GM10248 (cell line): Measurements from ENCODE around the gene CNIH3.

Experiments
- CTCF ChIA-PET: fragments of 300-600 bp; sonication (Branson Sonifier 250); formaldehyde crosslinking; extraction: SDS; loops from one replicate; lab custom pipeline; 2021; ENCODE audit warnings: antibody characterized with exemption; lab: Yijun Ruan, JAX
- POLR2A ChIA-PET: fragments of 350-650 bp; sonication (Branson Sonifier 250); formaldehyde crosslinking; extraction: SDS; loops from one replicate; lab custom pipeline; 2020; ENCODE audit warnings: antibody characterized with exemption; lab: Yijun Ruan, JAX
- DNase-seq: peaks from one replicate; pipeline ENCODE4 v3.0.0; 2012; ENCODE audit errors: extremely low spot score
- TF ChIP-seq, protein P1 (sequence below): IDR thresholded peaks from 2 replicates; pipeline ENCODE4 v1.5.1; 2012; ENCODE audit warnings: mild to moderate bottlenecking, low read depth; ENCODE audit errors: extremely low read depth, missing control alignments, control extremely low read depth

CNIH3 gene

DNA sequence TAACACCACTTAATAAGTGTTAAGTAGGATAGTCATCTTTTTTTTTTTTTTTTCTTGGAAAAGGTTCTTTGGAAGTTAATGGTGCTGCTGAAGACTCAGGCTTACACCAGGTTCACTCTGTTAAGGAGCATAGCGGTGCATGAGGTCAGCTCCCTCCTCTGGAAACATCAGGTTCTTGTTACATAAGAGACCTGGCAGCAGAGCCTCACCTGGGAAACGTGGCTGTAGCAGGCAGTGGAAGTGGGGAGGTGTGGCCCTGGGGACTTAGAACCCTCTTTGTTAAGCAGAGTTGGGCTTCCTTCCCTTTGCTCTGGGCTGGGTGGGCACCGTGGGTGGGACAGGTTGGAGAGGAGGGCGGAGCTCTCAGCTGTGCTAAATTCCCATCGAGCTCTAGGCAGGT is 104.1 kb downstream of the CNIH3 start:
- ChIA-PET CTCF (interaction anchor here (0.6 to 1.2 kb wide), 5 partner anchors 8 to 208 kb away, joined by 3 to 4 read pairs (median 4); no protein-coding TSS in a partner anchor), POLR2A (no interaction called here)
- no peak for DNase-seq
- TF ChIP-seq, protein P1, sequence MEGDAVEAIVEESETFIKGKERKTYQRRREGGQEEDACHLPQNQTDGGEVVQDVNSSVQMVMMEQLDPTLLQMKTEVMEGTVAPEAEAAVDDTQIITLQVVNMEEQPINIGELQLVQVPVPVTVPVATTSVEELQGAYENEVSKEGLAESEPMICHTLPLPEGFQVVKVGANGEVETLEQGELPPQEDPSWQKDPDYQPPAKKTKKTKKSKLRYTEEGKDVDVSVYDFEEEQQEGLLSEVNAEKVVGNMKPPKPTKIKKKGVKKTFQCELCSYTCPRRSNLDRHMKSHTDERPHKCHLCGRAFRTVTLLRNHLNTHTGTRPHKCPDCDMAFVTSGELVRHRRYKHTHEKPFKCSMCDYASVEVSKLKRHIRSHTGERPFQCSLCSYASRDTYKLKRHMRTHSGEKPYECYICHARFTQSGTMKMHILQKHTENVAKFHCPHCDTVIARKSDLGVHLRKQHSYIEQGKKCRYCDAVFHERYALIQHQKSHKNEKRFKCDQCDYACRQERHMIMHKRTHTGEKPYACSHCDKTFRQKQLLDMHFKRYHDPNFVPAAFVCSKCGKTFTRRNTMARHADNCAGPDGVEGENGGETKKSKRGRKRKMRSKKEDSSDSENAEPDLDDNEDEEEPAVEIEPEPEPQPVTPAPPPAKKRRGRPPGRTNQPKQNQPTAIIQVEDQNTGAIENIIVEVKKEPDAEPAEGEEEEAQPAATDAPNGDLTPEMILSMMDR = no peak

DNA sequence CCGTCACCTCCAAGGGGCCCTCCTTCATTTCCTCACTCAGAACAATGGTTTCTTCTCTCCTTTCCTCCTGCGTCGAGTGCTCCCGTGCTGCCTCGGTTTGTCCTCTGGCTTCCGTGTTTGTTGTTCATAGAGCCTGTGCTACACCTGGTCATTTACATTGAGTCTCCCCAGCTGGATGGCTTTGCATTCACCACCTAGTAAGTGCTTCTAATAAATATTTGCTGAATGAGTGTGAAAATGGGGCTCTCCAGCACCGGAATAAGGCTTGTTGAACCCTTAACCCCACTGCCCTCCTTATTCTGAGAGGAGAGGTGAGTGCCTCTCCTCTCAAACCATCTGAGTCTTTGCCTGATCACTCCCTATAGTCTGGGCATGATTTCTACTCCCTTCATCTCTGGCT is 104.9 kb downstream of the CNIH3 start:
- ChIA-PET CTCF (interaction anchor here (1.2 kb wide), 1 partner anchor 131 kb away, joined by 3 read pairs; no protein-coding TSS in a partner anchor), POLR2A (no interaction called here)

DNA sequence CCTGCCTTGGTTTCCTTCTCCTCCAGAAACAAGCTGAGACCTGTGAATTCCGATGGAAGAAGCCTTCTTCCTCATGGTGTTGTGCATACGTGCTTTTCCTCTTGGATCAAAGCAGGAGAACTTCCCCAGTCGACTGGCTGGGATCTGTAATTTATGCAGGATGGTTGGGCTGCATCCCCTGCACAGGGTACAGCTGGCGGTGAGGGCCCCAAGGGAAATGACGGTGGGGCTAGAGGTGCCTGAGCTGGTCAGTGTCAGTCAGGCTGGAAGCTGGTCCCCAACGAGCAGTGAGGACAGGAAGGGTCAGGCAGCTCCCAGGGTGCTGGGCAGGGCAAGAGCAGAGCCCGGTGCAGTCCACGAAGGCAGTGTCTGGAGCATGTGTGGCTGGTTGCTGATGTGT is 106.7 kb downstream of the CNIH3 start:
- CTCF ChIA-PET = interaction anchor here (1.1 to 1.8 kb wide), 3 partner anchors 9 to 200 kb away, joined by 3 to 5 read pairs (median 3); no protein-coding TSS in a partner anchor
- POLR2A ChIA-PET = no interaction called here
- DNase-seq = no peak
- TF ChIP-seq, protein P1 = no peak

More for the DNA sequence above, 104.9 kb downstream of the CNIH3 start:
- DNase-seq = no peak
- TF ChIP-seq, protein P1 = no peak

DNA sequence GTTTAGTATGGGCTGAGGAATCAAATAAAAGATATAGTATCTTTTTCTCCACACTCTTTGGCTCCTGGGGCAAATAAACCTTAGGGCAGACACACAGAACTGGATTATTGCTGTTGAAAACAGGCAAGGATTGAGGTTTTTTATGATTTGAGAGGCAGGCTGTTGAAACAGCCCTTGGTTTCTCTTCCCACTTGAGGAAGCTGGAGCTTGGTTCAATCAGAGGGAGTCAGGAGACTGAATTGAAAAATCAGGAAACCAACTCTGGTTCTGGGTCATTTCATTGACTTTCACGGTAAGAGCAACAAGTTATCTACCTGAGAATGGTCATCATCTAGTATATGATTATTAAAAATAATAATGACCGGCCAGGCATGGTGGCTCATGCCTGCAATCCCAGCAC is 108.4 kb downstream of the CNIH3 start:
- POLR2A ChIA-PET = no interaction called here
- no peak for DNase-seq
- TF ChIP-seq, protein P1 = no peak
- CTCF ChIA-PET = interaction anchor here (1.1 to 1.4 kb wide), 2 partner anchors 10 to 33 kb away, joined by 3 to 5 read pairs; no protein-coding TSS in a partner anchor

DNA sequence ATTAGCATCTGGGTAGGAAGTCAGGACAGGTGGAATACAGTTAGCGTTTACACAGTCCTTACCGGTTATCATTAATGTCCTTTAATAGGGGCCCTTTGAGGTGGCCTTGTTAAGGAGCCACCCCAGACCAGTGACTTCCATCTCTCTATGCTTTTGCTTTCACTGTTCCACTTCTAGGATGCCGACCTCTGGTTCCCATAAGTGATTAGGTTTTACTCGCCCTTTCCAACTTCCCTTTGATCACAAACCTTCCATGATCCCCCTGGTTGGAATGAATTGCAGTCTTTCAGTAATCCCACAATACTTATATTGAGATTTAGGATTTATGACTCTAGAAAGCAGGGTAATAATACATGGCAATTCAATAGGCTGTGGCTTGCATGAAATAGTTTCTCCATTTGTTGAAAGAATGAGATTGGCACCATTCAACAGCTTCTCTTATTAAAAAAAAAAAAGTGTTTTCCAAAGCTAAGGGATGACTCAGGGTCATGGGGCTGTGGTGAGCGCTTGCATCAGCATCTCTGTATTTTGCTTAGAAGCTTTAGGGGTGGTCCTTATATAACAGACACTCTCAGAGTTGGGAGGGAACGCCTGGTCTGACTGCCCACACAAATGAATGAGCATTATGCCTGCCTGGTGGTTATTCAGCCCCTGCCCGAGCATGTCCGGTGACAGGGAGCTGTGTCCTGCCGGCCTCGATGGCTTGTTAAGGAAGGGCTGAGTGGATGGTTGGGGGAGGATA is 110.5 kb downstream of the CNIH3 start:
- ChIA-PET POLR2A (no interaction called here), CTCF (interaction anchor here (1.3 kb wide), 1 partner anchor 125 kb away, joined by 4 read pairs; no protein-coding TSS in a partner anchor)
- TF ChIP-seq, protein P1 = no peak
- no peak for DNase-seq

DNA sequence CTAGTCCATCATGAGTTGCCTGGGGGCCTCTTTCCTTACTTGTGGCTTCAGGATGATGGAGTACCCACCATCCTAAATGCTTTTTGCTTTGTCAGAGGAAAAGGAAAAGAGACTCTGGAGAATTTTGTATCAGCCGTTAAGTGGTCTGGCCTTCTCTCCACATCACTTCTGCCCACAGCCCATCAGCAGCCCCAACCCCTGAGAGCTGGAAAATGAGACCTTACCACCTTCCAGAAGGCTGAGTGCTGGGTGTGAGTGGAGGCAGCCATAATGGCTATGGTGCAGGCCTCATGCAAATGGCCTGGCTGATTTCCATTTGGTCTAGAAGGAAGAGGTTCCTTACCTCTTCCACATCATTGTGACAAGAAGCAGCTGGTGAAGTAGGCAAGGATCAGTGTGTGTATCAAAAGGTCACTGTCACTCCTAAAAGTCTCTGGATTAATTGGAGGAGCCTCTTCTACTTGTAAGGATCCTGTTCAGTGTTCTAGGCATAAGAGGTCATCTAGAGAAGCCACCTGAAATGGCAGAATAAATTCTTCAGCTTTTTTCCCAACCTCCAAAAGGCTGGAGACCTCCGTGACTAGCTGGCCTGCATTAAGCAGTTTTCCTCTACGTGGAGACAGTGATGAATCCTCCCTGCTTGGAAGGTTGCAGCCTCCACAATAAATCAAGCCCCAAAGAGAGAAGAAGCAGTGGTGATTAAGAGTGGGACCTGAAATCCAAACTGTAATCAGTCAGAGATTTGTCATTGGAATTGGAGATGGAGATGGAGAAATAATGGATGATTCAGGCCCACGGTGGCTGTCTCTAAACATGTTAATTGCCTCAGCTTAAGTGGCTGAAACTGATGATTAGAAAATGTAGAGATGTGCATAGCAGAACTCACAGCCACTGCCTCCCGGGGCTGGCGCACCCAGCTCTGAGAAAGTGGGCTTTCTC is 111.5 kb downstream of the CNIH3 start:
- ChIA-PET POLR2A (no interaction called here), CTCF (interaction anchor here (1.0 to 1.5 kb wide), 4 partner anchors 8 to 124 kb away, joined by 3 to 4 read pairs (median 4); no protein-coding TSS in a partner anchor)
- TF ChIP-seq, protein P1 = no peak
- no peak for DNase-seq
